H1 (cell line): ENCODE measurements around the gene GSE1. TPM values are rescaled to one million over a fixed set of nuclear protein-coding genes. Genes with fewer than 3 reads are reported as not detected.

Experiments used
- CTCF ChIA-PET: fragments of 300-600 bp; sonication (Branson Sonifier 250); formaldehyde crosslinking; loops from one replicate; lab custom pipeline; 2021; ENCODE audit not compliant: partially characterized antibody; lab: Charles Lee
- POLR2A ChIA-PET: fragments of 300-600 bp; sonication (Branson Sonifier 250); formaldehyde crosslinking; loops from one replicate; lab custom pipeline; 2021; ENCODE audit warnings: inconsistent platforms; ENCODE audit not compliant: partially characterized antibody; lab: Charles Lee
- DNase-seq, 2 experiments: peaks; one replicate each; pipeline versions ENCODE4 v3.0.0 to v3.0.0-alpha.2; 2010 to 2022; ENCODE audit warnings: low spot score in 2 of 2, low read depth in 1 of 2, mixed read lengths in 1 of 2
- FAIRE-seq: peaks from 2 replicates; lab custom pipeline; 2011; peaks lifted over from hg19 to GRCh38; lab: Jason Lieb, UNC
- H2AFZ ChIP-seq: 2 replicates; pipeline ENCODE4 v1.8.1; 2012; ENCODE audit warnings: low read length, inconsistent platforms
- H2AK5ac ChIP-seq: 2 replicates; pipeline ENCODE4 v1.6.1; 2013; ENCODE audit warnings: low read depth, low read length
- H2BK120ac ChIP-seq: replicated peaks from 2 replicates; pipeline ENCODE3; 2013; ENCODE audit warnings: low read depth, low read length, inconsistent platforms
- H2BK12ac ChIP-seq: 2 replicates; pipeline ENCODE4 v1.6.1; 2013; ENCODE audit warnings: low read depth, low read length
- H2BK15ac ChIP-seq: 2 replicates; pipeline ENCODE4 v1.6.1; 2013; ENCODE audit warnings: low read length
- H2BK20ac ChIP-seq: 2 replicates; pipeline ENCODE4 v1.6.1; 2013; ENCODE audit warnings: low read length
- H2BK5ac ChIP-seq: 2 replicates; pipeline ENCODE4 v1.6.1; 2013; ENCODE audit warnings: low read depth, low read length
- H3K14ac ChIP-seq: 2 replicates; pipeline ENCODE4 v1.6.1; 2013; ENCODE audit warnings: inconsistent platforms; ENCODE audit not compliant: insufficient read length
- H3K18ac ChIP-seq: 2 replicates; pipeline ENCODE4 v1.6.1; 2013; ENCODE audit warnings: low read length; ENCODE audit errors: extremely low read depth
- H3K23ac ChIP-seq: 2 replicates; pipeline ENCODE4 v1.6.1; 2013; ENCODE audit warnings: inconsistent platforms; ENCODE audit not compliant: insufficient read length
- H3K23me2 ChIP-seq: 2 replicates; pipeline ENCODE4 v1.6.1; 2013; ENCODE audit warnings: low read depth, low read length
- H3K27ac ChIP-seq: 2 replicates; pipeline ENCODE4 v1.6.1; 2011; ENCODE audit warnings: low read depth, low read length, inconsistent platforms
- H3K27me3 ChIP-seq, 4 experiments: replicated peaks in 1 of 4; 1 replicate in 1 of 4; 2 replicates in 3 of 4; pipeline versions ENCODE4 v1.6.1 to v1.8.1; 2011 to 2013; ENCODE audit warnings: low read length in 3 of 4, mild to moderate bottlenecking in 3 of 4, inconsistent platforms in 2 of 4, mixed read lengths in 2 of 4, moderate library complexity in 1 of 4; ENCODE audit not compliant: control insufficient read depth in 3 of 4, insufficient read depth in 3 of 4; ENCODE audit errors: extremely low read depth in 1 of 4
- H3K36me3 ChIP-seq, 4 experiments: 2 replicates each; pipeline versions ENCODE4 v1.6.1 to v1.8.1; 2011 to 2013; ENCODE audit warnings: mild to moderate bottlenecking in 4 of 4, low read length in 3 of 4, moderate library complexity in 2 of 4, control low read depth in 1 of 4, inconsistent platforms in 1 of 4; ENCODE audit not compliant: insufficient read depth in 4 of 4, control insufficient read depth in 2 of 4
- H3K4ac ChIP-seq: replicated peaks from 2 replicates; pipeline ENCODE3; 2013; ENCODE audit warnings: low read length, low read depth, mixed read lengths, inconsistent platforms; ENCODE audit not compliant: insufficient read length
- H3K4me1 ChIP-seq, 4 experiments: replicated peaks in 1 of 4; 1 replicate in 1 of 4; 2 replicates in 3 of 4; pipeline versions ENCODE4 v1.6.1 to v1.8.1; 2011 to 2013; ENCODE audit warnings: low read length in 3 of 4, inconsistent platforms in 2 of 4, mixed read lengths in 1 of 4; ENCODE audit not compliant: insufficient read depth in 4 of 4, control insufficient read depth in 3 of 4
- H3K4me2 ChIP-seq, 2 experiments: 2 replicates each; pipeline versions ENCODE4 v1.6.1 to v1.8.1; 2011 to 2013; ENCODE audit warnings: low read depth in 2 of 2, low read length in 2 of 2, control low read depth in 1 of 2, inconsistent platforms in 1 of 2, mild to moderate bottlenecking in 1 of 2; ENCODE audit not compliant: insufficient read depth in 1 of 2
- H3K4me3 ChIP-seq, 4 experiments: fragments of 200-600, 300-600 bp in 1 of 4; sonication (generic), shearing (Covaris generic), sonication (Bioruptor Twin) in 1 of 4; 2 replicates each; pipeline versions ENCODE4 v1.5.1 to v1.8.1; 2011 to 2016; ENCODE audit warnings: low read length in 4 of 4, low read depth in 3 of 4, control low read depth in 2 of 4, inconsistent platforms in 2 of 4, mild to moderate bottlenecking in 2 of 4, mixed read lengths in 1 of 4, moderate library complexity in 1 of 4; ENCODE audit not compliant: insufficient read depth in 2 of 4; ENCODE audit errors: extremely low read depth in 1 of 4
- H3K56ac ChIP-seq: replicated peaks from 2 replicates; pipeline ENCODE3; 2013; ENCODE audit warnings: low read depth, mild to moderate bottlenecking, mixed read lengths, low read length, inconsistent platforms; ENCODE audit not compliant: insufficient read length
- H3K79me1 ChIP-seq: 2 replicates; pipeline ENCODE4 v1.6.1; 2013; ENCODE audit warnings: low read depth, low read length, control low read depth
- H3K79me2 ChIP-seq, 2 experiments: 2 replicates each; pipeline versions ENCODE4 v1.6.1 to v1.8.1; 2012 to 2013; ENCODE audit warnings: low read length in 2 of 2, mild to moderate bottlenecking in 2 of 2, inconsistent platforms in 1 of 2; ENCODE audit not compliant: insufficient read depth in 2 of 2, control insufficient read depth in 1 of 2
- H3K9ac ChIP-seq, 4 experiments: replicated peaks in 1 of 4; 1 replicate in 1 of 4; 2 replicates in 3 of 4; pipeline versions ENCODE4 v1.6.1 to v1.8.1; 2011 to 2013; ENCODE audit warnings: low read depth in 3 of 4, low read length in 3 of 4, control low read depth in 2 of 4, mild to moderate bottlenecking in 2 of 4, moderate library complexity in 2 of 4, inconsistent platforms in 1 of 4; ENCODE audit errors: extremely low read depth in 1 of 4
- H3K9me3 ChIP-seq, 2 experiments: 2 replicates each; pipeline versions ENCODE4 v1.6.1 to v1.8.1; 2012 to 2013; ENCODE audit warnings: mild to moderate bottlenecking in 2 of 2, moderate library complexity in 2 of 2, control low read depth in 1 of 2, inconsistent platforms in 1 of 2, low read depth in 1 of 2, low read length in 1 of 2, mixed read lengths in 1 of 2; ENCODE audit not compliant: insufficient read depth in 2 of 2
- H4K20me1 ChIP-seq, 2 experiments: replicated peaks in 1 of 2; 2 replicates each; pipeline versions ENCODE3 to v1.8.1; 2011 to 2013; ENCODE audit warnings: inconsistent platforms in 2 of 2, low read length in 2 of 2, mild to moderate bottlenecking in 1 of 2; ENCODE audit not compliant: insufficient read depth in 2 of 2, control insufficient read depth in 1 of 2
- H4K5ac ChIP-seq: 2 replicates; pipeline ENCODE4 v1.6.1; 2013; ENCODE audit warnings: low read length, low read depth, mixed read lengths, inconsistent platforms; ENCODE audit not compliant: insufficient read length
- H4K8ac ChIP-seq: 2 replicates; pipeline ENCODE4 v1.8.0; 2013; ENCODE audit warnings: mild to moderate bottlenecking, moderate library complexity, low read length, inconsistent platforms; ENCODE audit not compliant: insufficient read depth; ENCODE audit errors: extremely low read depth
- H4K91ac ChIP-seq: replicated peaks from 2 replicates; pipeline ENCODE3; 2013; ENCODE audit warnings: low read length, mixed read lengths, inconsistent platforms; ENCODE audit not compliant: insufficient read length
- HDAC6 ChIP-seq: IDR thresholded peaks from one replicate; pipeline ENCODE4 v1.7.1; 2012; ENCODE audit warnings: low read depth, mild to moderate bottlenecking, inconsistent platforms, low read length, moderate library complexity
- NRF1 ChIP-seq: IDR thresholded peaks from 2 replicates; pipeline ENCODE4 v1.6.1; 2011; ENCODE audit warnings: mild to moderate bottlenecking, low read depth, low read length, improper control_type of control experiment
- TAF1 ChIP-seq: IDR thresholded peaks from 2 replicates; pipeline ENCODE4 v1.6.1; 2011; ENCODE audit warnings: mild to moderate bottlenecking, low read depth, low read length
- WGBS, 2 experiments: shearing (Covaris generic) in 1 of 2; methylation state at CpG; one replicate each; pipeline versions ENCODE4 v1.1.6 to v1.1.7; 2013 to 2015; ENCODE audit warnings: low lambda C conversion rate in 2 of 2, mixed read lengths in 2 of 2, inconsistent platforms in 1 of 2, low coverage in 1 of 2, missing lambda C conversion rate in 1 of 2; ENCODE audit not compliant: insufficient replicate concordance in 2 of 2, insufficient coverage in 1 of 2, insufficient read length in 1 of 2; ENCODE audit errors: extremely low coverage in 1 of 2, missing lambda C conversion rate in 1 of 2; 5-methylcytosine and 5-hydroxymethylcytosine counted together
- polyA plus RNA-seq, 7 experiments: library from polyadenylated mRNA; depleted of rRNA in 3 of 7; stranded (reverse) in 5 of 7; unstranded in 2 of 7; fragments of >200 nt in 5 of 7; fragments of 200-250 nt in 2 of 7; gene quantifications; 1 replicate in 5 of 7; 2 replicates in 1 of 7; 4 replicates in 1 of 7; pipeline versions ENCODE4 v1.2.1 to v1.2.3, GENCODE V29; 2011 to 2013; ENCODE audit warnings: missing spikeins in 2 of 7, mixed read lengths in 2 of 7
- total RNA-seq: library from RNA; stranded (reverse); fragmentation: NEBNext Ultra II Directional; extraction: Animal tissue kit (Norgen Biotek cat#: 25700); gene quantifications from 2 replicates; pipeline ENCODE4 v1.2.1, GENCODE V29; 2021

GSE1 gene
- total and polyA plus RNA-seq, 2 of the 8 experiments (the other 6 are each of a cell fraction or from before 2014, with no cell fraction given), result 26.0 to 65.6 TPM

- CTCF ChIA-PET, result interaction anchor here (0.7 to 20.7 kb wide), 19 partner anchors 8 to 289 kb away, joined by 3 to 620 read pairs (median 8); partner anchors contain the start of gene GINS2
- no peak for FAIRE-seq
Measured at GRCh38 chr16:85718153-85718477, 105.0 kb downstream of the GSE1 start.

More at GRCh38 chr16:85718153-85718477, 105.0 kb downstream of the GSE1 start:
- Histone ChIP-seq H2AFZ (no peak overlapping the region), H3K23ac (no peak overlapping the region), H3K27me3 (peaks cover 0 to 7% (median 2%) of the 10 kb centered on the region in 4 experiments; a peak in 3 of 7 replicates), H4K20me1 (peaks cover 0 to 3% of the 10 kb centered on the region in 2 experiments), H3K4me2 (no peak overlapping the region), H3K27ac (no peak overlapping the region), H3K4me3 (no peak overlapping the region), H3K4ac (no peak overlapping the region), H2BK12ac (no peak overlapping the region), H3K23me2 (peaks cover 8% of the 10 kb centered on the region; the same call in 1 of the 2 replicates), H3K79me1 (no peaks in the 10 kb centered on the region), H3K56ac (no peak overlapping the region), H3K18ac (no peak overlapping the region), H3K14ac (no peak overlapping the region), H3K9ac (no peak overlapping the region), H4K8ac (no peak overlapping the region), H2AK5ac (no peak overlapping the region), H4K5ac (no peak overlapping the region), H3K36me3 (no peaks in the 10 kb centered on the region), H3K4me1 (peaks cover 0 to 10% (median 7%) of the 10 kb centered on the region in 4 experiments; a peak in 6 of 7 replicates), H2BK120ac (no peak overlapping the region), H2BK15ac (peak overlapping the region; percentile 40; the same call in 1 of the 2 replicates), H3K79me2 (no peaks in the 10 kb centered on the region), H4K91ac (no peak overlapping the region), H2BK5ac (no peak overlapping the region), H2BK20ac (no peak overlapping the region), H3K9me3 (no peaks in the 10 kb centered on the region)
- DNase-seq, result no peak
- POLR2A ChIA-PET, result interaction anchor here (0.9 to 2.1 kb wide), 4 partner anchors 15 to 42 kb away, joined by 4 to 23 read pairs (median 6); partner anchors contain the start of gene GINS2
- WGBS, 2 experiments, result 71% methylated on average over 6 of the region's 6 CpGs; no CpG with 5 or more reads in 1 of the 2 experiments
- TF ChIP-seq TAF1 (no peak), HDAC6 (no peak), NRF1 (no peak)
